HG03066 (cell line): ENCODE measurements around the gene TBXA2R.
A peak's percentile ranks its signal among the peaks of the same experiment; 100 is the strongest.

Source experiments
- ATAC-seq: cut with Tn5 transposase; IDR thresholded peaks from one replicate; pipeline ENCODE4 v1.9.1; 2021; ENCODE audit warnings: low read depth; ENCODE audit not compliant: unreplicated experiment

The TBXA2R gene

DNA sequence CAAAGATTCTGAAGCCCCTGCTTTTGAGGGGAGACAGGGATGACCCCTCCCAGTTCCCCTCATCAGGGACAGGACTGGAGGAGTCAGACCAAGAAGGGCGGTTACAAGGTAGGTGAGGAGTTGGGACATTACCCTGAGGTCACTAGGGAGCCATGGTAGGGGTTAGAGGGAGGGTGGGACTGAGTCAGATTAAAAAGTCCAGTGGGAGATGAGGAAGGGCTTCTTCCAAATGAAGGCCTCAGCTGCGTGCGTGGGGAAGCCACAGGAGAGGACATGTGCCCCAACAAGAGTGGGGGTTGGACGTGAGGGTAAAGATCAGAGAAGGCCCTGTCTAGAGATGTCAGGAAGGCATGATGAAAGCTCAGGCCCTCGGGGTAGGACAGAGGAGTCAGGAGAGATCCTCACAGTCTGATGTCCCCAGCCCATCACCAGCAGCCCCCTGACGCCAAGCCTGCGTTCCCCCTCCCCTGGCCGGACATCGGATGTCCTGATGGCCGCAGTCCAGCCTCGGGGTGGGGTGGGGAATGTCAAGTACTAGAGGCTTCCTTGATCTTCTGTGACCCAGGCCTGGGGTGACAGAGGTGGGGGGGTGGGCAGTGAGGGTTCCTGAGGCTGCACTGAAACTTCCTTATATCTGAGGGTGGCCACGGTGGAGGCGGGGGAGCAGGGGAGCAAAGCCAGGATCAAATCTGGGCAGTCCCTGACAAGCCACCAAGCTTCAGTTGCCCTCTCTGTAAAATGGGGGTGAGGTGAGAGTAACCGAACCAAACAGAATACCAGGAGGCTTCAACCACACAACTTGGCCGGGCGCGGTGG lies 42.8 kb downstream of the TBXA2R start:
- no peak for ATAC-seq

DNA sequence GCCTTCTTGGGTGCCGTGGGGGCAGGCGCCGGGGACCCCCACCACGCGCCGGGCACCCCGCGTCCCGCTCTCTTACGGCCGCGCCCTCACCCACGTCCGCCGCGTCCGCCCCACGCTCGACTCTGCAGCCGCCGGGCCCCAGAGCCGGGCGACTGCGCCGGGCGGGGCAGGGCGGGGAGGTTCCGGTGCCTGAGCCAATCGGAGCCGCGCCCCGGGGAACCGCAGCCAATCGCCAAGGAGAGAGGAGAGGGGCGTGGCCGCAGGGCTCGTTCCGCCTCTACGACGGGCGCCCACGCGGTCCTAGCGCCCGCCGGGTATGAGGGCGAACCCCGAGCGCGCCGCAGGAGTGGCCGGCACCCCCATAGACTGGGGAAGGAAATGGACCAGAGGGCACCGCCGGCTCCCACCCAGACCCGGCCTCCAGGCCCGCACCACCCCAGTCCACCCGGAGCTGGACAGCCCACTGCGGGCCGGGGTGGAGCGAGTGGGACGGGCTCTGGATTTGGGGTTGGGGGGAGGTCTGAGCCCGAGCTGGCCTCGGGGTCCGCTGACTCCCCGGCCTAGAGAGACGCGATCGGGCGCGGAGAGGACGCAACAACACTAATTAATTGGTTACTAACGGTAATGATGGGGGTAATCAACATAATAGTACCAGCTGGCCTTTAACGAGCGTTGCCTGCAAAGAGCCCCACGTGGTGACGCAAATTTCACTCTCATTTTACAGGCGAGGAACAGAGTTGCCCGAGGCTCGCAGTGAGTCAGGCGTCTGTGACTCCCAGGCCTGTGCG lies 49.0 kb downstream of the TBXA2R start, which contains the start of gene MFSD12:
Gene MFSD12 (minus strand): TSS at position 126 of the 788 bp plus-strand sequence. CDS start 183 bp downstream, outside the sequence.
- ATAC-seq: peak; percentile 76

DNA sequence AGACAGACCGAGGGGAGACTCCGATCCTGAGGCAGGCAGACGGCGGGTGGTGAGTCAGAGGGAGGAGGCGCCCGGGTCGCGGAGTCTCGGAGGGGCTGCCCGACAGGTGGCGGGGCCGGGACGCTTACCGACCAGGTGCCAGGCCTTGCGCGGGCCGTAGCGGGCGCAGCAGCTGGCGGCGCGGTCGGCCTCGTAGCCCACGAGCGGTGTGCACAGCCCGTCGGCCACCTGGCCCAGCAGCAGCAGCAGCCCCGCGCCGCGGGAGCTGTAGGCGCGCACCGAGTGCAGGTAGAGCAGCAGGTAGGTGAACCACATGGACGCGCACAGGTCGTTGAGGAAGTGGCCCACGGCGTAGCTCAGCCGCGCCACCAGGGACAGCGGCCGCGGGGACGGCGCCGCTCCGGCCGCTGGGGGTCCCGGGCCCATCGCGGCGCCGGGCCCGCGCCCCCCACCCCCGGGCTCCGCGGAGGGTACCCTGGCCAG lies 49.7 kb downstream of the TBXA2R start:
- ATAC-seq: no peak

DNA sequence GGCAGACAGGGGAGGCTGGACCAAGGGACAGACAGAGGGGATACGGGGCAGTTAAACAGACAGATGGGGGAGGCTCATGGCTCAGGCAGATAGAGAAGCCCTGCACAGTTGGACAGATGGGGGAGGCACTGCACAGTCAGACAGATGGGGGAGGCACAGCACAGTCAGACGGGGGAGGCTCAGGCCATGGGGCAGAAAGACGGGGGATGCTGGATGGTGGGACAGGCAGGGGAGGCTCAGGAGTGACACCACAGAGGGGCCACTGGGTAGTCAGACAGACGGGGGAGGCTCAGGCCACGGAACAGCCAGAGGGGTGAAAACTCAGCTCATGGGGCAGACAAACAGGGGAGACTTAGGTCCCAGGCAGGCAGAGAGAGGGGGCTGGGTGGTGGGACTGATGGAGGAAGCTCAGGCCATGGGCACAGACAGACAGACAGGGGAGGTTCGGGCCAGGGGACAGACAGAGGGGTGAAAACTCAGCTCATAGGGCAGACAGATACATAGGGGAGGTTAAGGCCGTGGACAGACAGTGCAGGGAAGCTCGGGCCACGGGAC lies 50.2 kb downstream of the TBXA2R start:
- ATAC-seq: no peak

DNA sequence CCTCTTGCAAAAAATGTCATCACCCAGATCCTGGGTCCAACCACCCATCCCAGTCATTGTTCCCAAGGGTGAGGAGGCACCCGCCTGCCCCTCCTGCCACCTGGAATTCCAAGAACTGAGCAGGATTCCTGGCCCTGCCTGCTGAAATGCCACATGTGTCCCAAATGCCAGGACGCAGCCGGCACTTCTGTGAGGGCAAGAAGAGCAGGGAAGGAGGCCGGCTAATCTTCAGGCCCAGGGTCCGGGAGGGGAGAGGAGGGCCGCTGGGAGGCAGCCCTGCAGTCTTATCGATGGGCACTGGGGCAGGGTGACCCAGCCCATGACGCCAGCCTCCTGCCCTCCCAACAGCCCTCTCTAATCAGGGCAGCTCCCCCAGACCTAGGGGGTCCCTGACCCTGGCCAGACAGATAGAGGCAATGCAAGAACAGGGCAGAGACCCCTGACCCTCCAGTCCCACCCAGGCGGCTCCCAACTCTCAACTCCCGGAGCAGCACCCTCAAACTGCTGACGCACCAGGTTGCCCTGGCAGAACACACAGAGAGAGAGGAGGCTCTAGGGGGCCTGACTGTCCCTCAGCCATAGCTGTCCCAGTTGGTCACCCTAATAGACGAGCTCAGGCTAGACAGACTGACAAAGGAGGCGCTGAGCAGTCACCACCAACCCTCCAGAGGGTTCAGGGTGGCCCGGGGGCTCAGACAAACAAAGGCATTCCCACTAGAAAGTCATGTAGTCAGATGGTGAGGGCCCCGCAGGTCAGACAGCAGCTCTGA lies 50.8 kb downstream of the TBXA2R start:
- ATAC-seq: no peak

DNA sequence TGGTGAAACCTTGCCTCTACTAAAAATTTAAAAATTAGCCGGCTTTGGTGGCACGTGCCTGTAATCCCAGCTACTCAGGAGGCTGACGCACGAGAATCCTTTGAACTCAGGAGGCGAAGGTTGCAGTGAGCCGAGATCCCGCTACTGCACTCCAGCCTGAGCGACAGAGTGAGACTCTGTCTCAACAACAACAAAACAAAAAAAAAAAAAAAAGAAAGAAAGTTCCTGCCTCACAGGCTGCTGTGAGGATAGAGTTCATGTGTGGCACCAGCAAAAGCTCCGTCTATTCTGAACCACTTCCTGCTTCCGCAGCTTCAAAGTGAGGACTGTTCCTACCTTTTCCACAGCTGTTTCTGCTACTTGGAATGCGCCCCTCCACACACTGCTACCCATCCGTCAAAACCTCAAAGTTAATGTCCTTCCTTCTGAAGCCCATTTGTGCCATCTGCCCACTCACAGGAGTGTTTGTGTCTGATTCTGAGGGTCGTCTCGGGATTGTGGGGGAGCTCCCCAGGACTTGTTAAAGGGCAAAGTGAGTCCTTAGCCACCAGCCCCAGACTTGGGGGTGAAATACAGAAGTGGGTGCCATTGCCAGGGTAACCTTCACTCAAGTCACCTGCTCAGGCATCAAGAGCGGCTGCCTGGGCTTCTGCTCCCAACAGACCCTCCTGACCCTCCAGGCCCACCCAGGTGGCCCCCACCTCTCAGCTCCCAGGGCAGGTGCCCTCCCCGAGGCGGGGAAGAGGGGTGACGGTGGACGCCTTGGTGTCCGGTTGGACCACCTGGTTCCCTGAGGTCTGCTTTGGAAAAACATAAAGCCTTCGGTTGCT lies 52.2 kb downstream of the TBXA2R start:
- ATAC-seq: no peak

DNA sequence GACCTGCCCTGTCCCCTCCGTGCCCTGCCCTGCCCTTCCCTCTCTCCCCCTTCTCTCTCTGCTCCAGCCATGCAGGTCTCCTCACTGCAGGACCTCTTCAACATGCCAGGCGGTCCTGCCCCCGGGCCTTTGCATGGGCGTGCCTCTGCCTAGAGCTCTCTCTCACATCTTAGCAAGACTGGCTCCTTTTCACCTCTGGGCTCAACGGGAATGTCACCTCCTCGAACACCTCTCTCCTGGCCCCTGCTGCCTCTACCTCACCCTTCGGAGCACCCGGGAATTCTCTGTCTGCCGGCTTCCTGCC lies 54.9 kb downstream of the TBXA2R start:
- ATAC-seq: no peak

DNA sequence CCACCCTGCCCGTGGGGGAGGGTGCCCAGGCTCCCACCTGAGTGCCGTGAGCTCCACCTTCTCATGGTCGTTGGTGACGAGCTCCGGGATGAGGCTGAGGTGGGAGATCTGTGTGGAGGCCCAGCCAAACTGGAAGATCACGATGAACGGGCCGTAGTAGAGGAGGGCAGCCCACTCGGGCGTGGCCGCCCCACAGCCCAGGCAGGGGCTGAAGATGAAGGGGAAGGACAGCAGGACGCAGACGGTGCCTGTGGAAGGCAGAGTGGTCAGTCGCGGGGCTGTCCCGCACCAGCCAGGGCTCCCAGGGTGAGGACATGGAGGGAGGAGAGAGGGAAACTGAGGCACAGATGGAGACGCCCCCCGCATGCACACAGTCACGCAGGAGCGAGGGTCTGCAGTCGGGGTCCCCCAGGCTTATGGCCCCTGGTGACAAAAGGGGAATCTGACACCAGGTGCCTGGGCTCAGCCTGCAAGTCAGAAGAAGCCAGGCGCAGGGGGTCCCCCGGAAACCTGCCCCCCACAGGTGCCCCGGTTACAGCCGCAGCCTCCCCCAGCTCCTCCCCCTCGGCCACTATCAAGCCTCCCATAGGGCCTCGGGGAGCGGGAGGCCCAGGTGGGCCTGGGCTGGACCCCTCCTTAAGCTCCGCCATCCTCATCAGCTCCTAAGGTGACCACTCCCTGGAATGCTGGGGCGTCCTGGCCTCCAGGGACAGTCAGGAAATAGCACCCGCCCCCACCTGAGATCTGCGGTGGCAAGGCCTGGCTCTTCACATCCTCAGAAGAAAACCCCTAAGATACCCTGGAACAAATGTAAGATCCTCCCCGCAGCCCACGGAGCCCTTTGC lies 55.5 kb downstream of the TBXA2R start:
- ATAC-seq: no peak

DNA sequence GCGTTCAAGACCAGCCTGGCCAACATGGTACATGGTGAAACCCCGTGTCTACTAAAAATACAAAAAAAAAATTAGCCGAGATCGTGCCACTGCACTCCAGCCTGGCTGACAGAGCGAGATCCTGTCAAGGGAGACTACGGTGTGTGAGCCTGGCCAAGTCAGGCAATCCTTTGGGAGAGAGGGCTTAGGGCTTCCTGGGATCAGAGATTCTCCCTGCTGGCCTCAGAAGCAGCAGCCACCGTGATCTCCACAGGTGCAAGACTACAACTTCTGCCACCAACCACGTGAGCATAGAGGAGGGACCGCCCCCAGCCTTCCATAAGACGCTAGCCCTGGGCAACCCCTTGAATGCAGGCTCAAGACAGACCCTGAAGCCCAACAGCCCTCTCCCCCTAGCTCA lies 56.9 kb downstream of the TBXA2R start:
- no peak for ATAC-seq

DNA sequence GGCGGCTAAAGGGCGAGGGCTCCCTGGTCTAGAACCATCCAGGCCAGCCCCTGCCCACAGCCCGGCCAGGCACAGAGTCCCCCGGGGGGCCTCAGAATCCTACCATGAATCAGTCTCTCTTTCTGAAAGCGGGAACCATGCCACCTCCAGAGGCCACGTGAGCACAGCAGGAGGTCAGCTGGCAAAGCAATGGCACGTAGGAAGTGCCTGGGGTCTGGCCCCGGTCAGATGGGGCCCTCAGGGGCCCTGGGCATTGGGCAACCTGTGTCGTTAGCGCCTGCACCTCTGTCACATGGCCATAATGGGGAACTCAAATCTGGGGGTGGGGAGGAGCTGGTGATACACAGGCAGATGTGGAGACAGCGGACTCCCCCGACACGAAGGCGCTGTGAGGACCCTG lies 58.1 kb downstream of the TBXA2R start:
- no peak for ATAC-seq

DNA sequence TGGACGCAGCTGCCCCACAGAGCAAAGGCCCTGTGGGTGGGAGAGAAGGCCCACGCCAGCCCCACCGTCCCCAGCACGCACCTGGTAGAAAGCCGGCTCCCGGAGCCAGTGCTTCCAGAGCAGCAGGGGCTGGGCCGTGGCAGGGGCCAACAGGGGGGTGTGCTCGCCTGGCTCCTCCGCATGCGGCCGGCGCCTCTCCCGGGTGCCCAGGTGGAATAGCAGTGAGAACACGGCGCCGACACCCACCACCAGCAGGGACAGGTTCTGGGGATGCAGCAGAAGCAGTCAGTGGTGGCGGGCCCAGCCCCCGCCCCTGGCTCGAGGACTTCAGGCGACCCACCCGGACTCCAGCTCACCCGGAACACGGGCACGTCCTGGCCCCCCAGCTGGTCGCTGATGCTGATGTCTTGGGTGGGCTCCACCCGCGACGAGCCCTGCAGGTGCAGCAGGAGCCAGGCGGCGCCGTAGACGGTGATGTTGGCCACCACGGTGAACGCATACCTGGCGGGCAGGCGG lies 58.9 kb downstream of the TBXA2R start:
- no peak for ATAC-seq

DNA sequence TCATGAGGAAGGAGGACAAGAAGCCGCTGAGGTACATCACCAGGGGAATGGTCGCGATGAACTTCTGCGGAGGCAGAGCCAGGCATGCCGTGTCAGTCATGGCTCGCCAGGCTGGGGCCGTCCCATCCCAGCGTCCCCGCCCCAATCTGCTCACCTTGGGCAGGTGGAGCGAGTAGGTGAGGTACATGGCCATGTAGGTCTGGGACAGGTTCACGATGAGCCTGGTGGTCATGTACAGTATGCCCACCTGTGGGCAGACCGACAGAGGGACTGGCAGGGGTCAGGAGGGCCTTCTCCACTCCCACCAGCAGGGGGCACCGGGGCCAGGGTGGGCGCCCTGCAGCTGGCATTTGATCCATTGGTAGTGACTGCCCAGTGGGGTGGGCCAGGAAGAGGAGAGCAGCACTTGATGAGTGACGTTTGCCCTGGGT lies 59.4 kb downstream of the TBXA2R start:
- no peak for ATAC-seq

DNA sequence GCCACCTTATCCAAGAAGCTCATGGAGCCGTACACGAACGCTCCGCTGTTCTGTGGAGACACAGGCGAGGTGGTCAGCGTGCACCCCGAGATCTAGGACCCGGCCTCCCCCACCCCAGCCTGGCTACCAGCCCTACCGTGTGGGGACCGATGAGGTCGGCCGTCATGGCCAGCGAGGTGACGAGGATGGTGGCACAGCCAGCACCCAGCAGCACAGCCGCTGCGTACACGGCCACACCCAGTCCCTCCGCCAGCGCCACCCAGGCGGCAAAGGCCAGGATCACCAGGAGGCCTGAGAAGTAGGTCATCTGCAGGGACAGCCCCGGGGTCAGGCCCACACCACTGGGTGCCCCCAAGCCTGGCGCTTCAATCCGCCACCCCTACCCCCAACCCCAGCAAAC lies 60.6 kb downstream of the TBXA2R start:
- no peak for ATAC-seq

DNA sequence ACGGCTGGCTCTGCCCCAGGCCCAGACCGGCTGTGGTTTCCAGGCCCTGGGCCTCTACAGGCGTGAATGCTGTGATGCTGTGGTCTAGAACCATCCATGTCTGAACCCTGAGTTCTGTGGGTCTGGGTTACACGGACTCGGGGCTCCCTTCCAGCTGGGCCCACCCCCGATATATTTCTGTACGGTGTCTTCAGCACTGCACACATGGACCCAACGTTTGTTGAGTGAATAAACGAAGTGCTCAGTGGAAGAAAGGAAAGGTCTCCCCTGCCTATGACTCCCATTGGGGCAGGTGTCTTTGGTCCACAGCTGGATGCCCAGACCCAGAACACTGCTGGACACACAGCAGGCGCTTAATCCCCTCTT lies 61.0 kb downstream of the TBXA2R start:
- ATAC-seq: no peak

DNA sequence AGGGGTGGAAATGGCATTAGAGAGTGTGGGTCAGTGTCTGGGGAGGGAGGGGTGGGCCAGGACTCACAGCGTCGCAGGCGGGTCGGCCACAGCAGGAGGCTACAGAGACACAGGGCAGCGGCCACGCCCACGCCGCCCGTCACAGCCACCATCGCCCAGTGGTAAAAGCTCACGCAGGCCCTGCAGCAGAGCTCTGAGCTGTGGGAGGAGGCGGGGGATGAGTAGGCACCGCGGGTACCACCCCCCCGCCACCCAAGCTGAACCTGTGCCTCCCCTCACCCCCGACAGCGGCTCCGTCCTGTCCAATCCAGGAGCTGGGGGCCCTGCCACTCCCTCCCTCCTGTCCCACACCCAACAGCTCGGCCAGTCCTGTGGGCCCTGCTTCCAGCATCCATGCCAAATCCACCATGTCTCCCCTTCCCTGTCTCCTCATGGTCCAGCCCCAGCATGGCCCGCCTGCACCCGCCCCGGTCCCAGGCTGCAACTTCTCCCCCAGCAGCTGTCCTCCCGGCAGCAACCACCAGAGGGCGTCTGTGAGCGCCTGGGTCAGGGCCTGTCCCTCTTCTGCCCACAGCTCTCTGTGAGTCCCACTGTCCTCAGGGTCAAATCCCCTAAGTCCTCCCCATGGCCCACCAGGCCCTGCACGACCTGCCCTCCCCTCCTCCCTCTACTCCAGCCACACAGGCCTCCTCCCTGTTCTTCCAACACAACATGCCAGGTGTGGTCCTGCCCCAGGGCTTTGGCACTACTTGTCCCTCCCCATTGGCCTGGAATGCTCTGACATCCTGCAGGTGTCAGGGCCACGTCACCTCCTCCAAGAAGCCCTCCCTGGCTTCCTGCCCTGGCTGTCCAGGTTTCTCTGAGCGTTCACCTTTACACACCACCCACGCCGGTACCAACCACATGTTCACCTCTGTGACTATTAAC lies 61.7 kb downstream of the TBXA2R start:
- no peak for ATAC-seq
